IMR-90 (cell line): ENCODE results near the gene NEUROG1. TPM values are rescaled to one million over a fixed set of nuclear protein-coding genes. Genes with fewer than 3 reads are reported as not detected.

Experiments
- ATAC-seq: fragments of 200-7000 bp; cut with Tn5 transposase; 2 replicates; pipeline ENCODE4 v1.9.1; 2020; ENCODE audit warnings: low read depth, mild to moderate bottlenecking, moderate library complexity
- Bru-seq: library from RNA; stranded (reverse); fragments of 400-500 nt; gene quantifications from one replicate; lab custom pipeline; 2021; lab: Mats Ljungman, UMichigan
- BruChase-seq, 2 experiments: library from RNA; stranded (reverse); fragments of 400-500 nt; gene quantifications; one replicate each; lab custom pipeline; 2021; lab: Mats Ljungman, UMichigan
- BruUV-seq: library from RNA; stranded (reverse); fragments of 400-500 nt; replicated peaks from 2 replicates; lab custom pipeline; 2021; lab: Mats Ljungman, UMichigan
- CTCF ChIA-PET: fragments of 300-600 bp; formaldehyde crosslinking; extraction: SDS; loops from one replicate; lab custom pipeline; 2021; ENCODE audit warnings: antibody characterized with exemption; lab: Yijun Ruan, JAX
- POLR2A ChIA-PET: fragments of 300-600 bp; sonication (Branson Sonifier 250); formaldehyde crosslinking; loops from one replicate; lab custom pipeline; 2022; ENCODE audit warnings: antibody characterized with exemption; ENCODE audit not compliant: unreplicated experiment; lab: Charles Lee
- DNase-seq: peaks from one replicate; pipeline ENCODE4 v3.0.0; 2013
- H2AFZ ChIP-seq: replicated peaks from 2 replicates; pipeline ENCODE3; 2013; ENCODE audit warnings: low read length, mild to moderate bottlenecking; ENCODE audit not compliant: poor library complexity
- H2AK5ac ChIP-seq: 2 replicates; pipeline ENCODE4 v1.6.1; 2013; ENCODE audit warnings: low read depth, low read length, inconsistent platforms
- H2AK9ac ChIP-seq: replicated peaks from 2 replicates; pipeline ENCODE3; 2013; ENCODE audit warnings: mild to moderate bottlenecking, low read depth, low read length, moderate library complexity; ENCODE audit not compliant: poor library complexity
- H2BK120ac ChIP-seq: 2 replicates; pipeline ENCODE4 v1.6.1; 2013; ENCODE audit warnings: low read depth, low read length, inconsistent platforms
- H2BK15ac ChIP-seq: 3 replicates; pipeline ENCODE4 v1.6.1; 2013; ENCODE audit warnings: low read depth, low read length, inconsistent platforms
- H2BK20ac ChIP-seq: 2 replicates; pipeline ENCODE4 v1.6.1; 2013; ENCODE audit warnings: low read depth, mild to moderate bottlenecking, inconsistent platforms, low read length, moderate library complexity
- H2BK5ac ChIP-seq: 2 replicates; pipeline ENCODE4 v1.6.1; 2013; ENCODE audit warnings: mild to moderate bottlenecking, low read depth, low read length, inconsistent platforms; ENCODE audit not compliant: poor library complexity, severe bottlenecking
- H3K14ac ChIP-seq: replicated peaks from 2 replicates; pipeline ENCODE4 v1.6.1; 2013; ENCODE audit warnings: low read depth, low read length, inconsistent platforms
- H3K18ac ChIP-seq: 2 replicates; pipeline ENCODE4 v1.6.1; 2013; ENCODE audit warnings: low read depth, low read length, control low read depth
- H3K23ac ChIP-seq: 2 replicates; pipeline ENCODE4 v1.6.1; 2013; ENCODE audit warnings: low read depth, low read length, inconsistent platforms
- H3K27ac ChIP-seq: 2 replicates; pipeline ENCODE4 v1.5.1; 2013; ENCODE audit warnings: mild to moderate bottlenecking, control low read depth, low read length; ENCODE audit not compliant: insufficient read depth
- H3K27me3 ChIP-seq: 2 replicates; pipeline ENCODE4 v1.6.1; 2013; ENCODE audit warnings: low read length; ENCODE audit not compliant: control insufficient read depth, insufficient read depth
- H3K36me3 ChIP-seq: 2 replicates; pipeline ENCODE4 v1.6.1; 2013; ENCODE audit warnings: low read length, mixed read lengths; ENCODE audit not compliant: control insufficient read depth, insufficient read depth
- H3K4ac ChIP-seq: 2 replicates; pipeline ENCODE4 v1.6.1; 2013; ENCODE audit warnings: low read depth, low read length, inconsistent platforms
- H3K4me1 ChIP-seq: 2 replicates; pipeline ENCODE4 v1.6.1; 2013; ENCODE audit warnings: low read length, mixed read lengths; ENCODE audit not compliant: control insufficient read depth, insufficient read depth
- H3K4me2 ChIP-seq: 2 replicates; pipeline ENCODE4 v1.6.1; 2013; ENCODE audit warnings: low read depth, mild to moderate bottlenecking, control low read depth, low read length, moderate library complexity
- H3K4me3 ChIP-seq: 2 replicates; pipeline ENCODE4 v1.5.1; 2013; ENCODE audit warnings: low read depth, mild to moderate bottlenecking, control low read depth, low read length, moderate library complexity; ENCODE audit not compliant: insufficient read depth
- H3K56ac ChIP-seq: 2 replicates; pipeline ENCODE4 v1.6.1; 2013; ENCODE audit warnings: low read length, inconsistent platforms; ENCODE audit not compliant: insufficient read depth; ENCODE audit errors: extremely low read depth
- H3K79me1 ChIP-seq, 2 experiments: 2 replicates each; pipeline ENCODE4 v1.6.1; 2013; ENCODE audit warnings: low read length in 2 of 2, inconsistent platforms in 1 of 2, low read depth in 1 of 2
- H3K9ac ChIP-seq: 2 replicates; pipeline ENCODE4 v1.6.1; 2013; ENCODE audit warnings: low read depth, low read length, control low read depth
- H3K9me1 ChIP-seq: 2 replicates; pipeline ENCODE4 v1.6.1; 2013; ENCODE audit warnings: low read length, inconsistent platforms; ENCODE audit not compliant: insufficient read depth
- H3K9me3 ChIP-seq: 2 replicates; pipeline ENCODE4 v1.6.1; 2013; ENCODE audit warnings: low read length; ENCODE audit not compliant: control insufficient read depth, insufficient read depth
- H4K20me1 ChIP-seq: 2 replicates; pipeline ENCODE4 v1.6.1; 2013; ENCODE audit warnings: low read length, inconsistent platforms; ENCODE audit not compliant: insufficient read depth
- H4K5ac ChIP-seq: 2 replicates; pipeline ENCODE4 v1.6.1; 2013; ENCODE audit warnings: mild to moderate bottlenecking, low read depth, low read length, control low read depth
- H4K8ac ChIP-seq, 2 experiments: 2 replicates each; pipeline ENCODE4 v1.6.1; 2013; ENCODE audit warnings: low read depth in 2 of 2, low read length in 2 of 2, control low read depth in 1 of 2, inconsistent platforms in 1 of 2
- H4K91ac ChIP-seq: 2 replicates; pipeline ENCODE4 v1.6.1; 2013; ENCODE audit warnings: low read depth, low read length, inconsistent platforms; ENCODE audit not compliant: insufficient read depth
- ELK1 ChIP-seq: fragments of 150-350 bp; IDR thresholded peaks from 2 replicates; pipeline ENCODE4 v1.6.1; 2016; ENCODE audit warnings: low read depth, mild to moderate bottlenecking, low read length, moderate library complexity, borderline replicate concordance
- MAZ ChIP-seq: IDR thresholded peaks from 2 replicates; pipeline ENCODE4 v1.6.1; 2012; ENCODE audit warnings: low read depth, mild to moderate bottlenecking, low read length, improper control_type of control experiment, moderate library complexity, borderline replicate concordance
- RAD21 ChIP-seq: IDR thresholded peaks from 2 replicates; pipeline ENCODE4 v1.6.1; 2012; ENCODE audit warnings: low read length, improper control_type of control experiment
- WGBS, 2 experiments: methylation state at CpG; one replicate each; pipeline versions ENCODE4 v1.1.5 to v1.1.7; 2013; ENCODE audit warnings: missing lambda C conversion rate in 2 of 2; ENCODE audit not compliant: insufficient read length in 1 of 2; ENCODE audit errors: extremely low coverage in 2 of 2; 5-methylcytosine and 5-hydroxymethylcytosine counted together
- dilution Hi-C: fragments of 300-500 bp; cut with HindIII; formaldehyde crosslinking; loops from one replicate; pipeline ENCODE4 v1.14.3; 2018; ENCODE audit warnings: low sequenced_read_pairs; ENCODE audit not compliant: unreplicated experiment
- in situ Hi-C: fragments of 300-500 bp; cut with MboI; formaldehyde crosslinking; loops from 3 replicates; pipeline ENCODE4 v1.14.3; 2019; ENCODE audit warnings: low sequenced_read_pairs, inconsistent platforms, mixed read lengths
- intact Hi-C: fragments of 100-400 bp; cut with micrococcal nuclease; formaldehyde crosslinking; loops from 2 replicates; pipeline ENCODE4 v1.10.0; 2022
- long read RNA-seq: library from polyadenylated mRNA; unstranded; transcript quantifications from one replicate; pipeline ENCODE4 v2.0.0, GENCODE V29; 2021; ENCODE audit not compliant: unreplicated experiment
- polyA plus RNA-seq, 3 experiments: library from polyadenylated mRNA; depleted of rRNA; stranded (reverse); fragments of >200 nt; gene quantifications; 2 replicates each; pipeline ENCODE4 v1.2.3, GENCODE V29; 2012; ENCODE audit warnings: low replicate concordance in 1 of 3
- total RNA-seq: library from RNA; depleted of rRNA; stranded (reverse); fragments of >200 nt; gene quantifications from 2 replicates; pipeline ENCODE4 v1.2.3, GENCODE V29; 2012; rRNA removed

Gene NEUROG1, protein sequence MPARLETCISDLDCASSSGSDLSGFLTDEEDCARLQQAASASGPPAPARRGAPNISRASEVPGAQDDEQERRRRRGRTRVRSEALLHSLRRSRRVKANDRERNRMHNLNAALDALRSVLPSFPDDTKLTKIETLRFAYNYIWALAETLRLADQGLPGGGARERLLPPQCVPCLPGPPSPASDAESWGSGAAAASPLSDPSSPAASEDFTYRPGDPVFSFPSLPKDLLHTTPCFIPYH
- total RNA-seq (not detected in 2 replicates), polyA plus RNA-seq (2012; rRNA removed) (not detected in 2 replicates), Bru-seq, nascent RNA (not detected), BruChase-seq, experiment 1, labeled RNA remaining after a 6-hour chase (not detected), BruChase-seq, experiment 2, labeled RNA remaining after a 2-hour chase (not detected)
- polyA plus RNA-seq (2012; cell fraction: cytosol; rRNA removed), result not detected in 2 replicates
- not detected in 2 replicates for polyA plus RNA-seq (2012; cell fraction: nucleus; rRNA removed; ENCODE audit: low replicate concordance)
- long read RNA-seq, result 0 reads

DNA sequence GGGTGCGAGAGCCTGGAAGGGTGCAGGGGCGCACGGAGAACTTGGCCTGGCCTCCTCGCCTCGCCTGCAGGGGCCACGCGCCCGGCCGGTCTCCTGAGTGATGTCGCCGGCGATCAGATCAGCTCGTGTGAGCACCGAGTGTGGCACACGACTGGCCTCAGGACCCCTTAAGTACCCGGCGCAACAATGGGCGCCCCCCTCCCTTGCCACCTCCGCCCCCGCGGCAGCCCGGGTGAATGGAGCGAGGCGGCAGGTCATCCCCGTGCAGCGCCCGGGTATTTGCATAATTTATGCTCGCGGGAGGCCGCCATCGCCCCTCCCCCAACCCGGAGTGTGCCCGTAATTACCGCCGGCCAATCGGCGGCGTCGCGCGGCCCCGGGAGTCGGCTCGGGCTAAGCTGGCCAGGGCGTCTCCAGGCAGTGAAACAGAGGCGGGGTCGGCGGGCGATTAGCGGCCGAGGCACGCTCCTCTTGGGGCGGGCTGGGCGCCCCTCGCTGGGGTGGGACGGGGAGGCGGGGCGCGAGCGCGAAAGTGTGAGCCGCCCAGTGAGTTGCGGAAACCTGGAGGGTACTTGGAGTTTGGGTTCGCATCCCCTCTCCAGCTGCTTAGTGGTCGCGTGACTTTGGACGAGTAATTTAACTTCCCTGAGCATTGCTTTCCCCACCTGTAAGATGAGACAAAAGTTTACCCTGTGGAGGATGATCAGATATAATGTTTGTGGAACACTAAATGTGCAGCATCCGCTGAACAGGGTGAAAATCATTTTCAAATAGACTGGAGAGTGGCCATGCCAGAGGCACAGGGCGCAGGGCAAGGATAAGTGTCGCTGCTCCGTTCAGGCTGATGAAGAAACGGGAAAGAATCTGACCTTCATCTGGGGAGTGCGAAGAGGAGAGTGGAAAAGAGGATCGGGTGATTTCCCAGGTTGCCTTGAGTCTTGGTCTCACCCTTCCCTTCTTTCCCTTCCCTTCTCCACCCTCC, at the start of gene NEUROG1:
Gene NEUROG1, minus strand, starts transcription at position 145 of the 982 bp plus-strand sequence. CDS start 274 bp downstream, outside the sequence.
- 0% methylated on average over 31 of the region's 74 CpGs; no CpG with 5 or more reads in 1 of the 2 experiments for WGBS, 2 experiments
- Histone ChIP-seq H3K4me2 (no peak within 1 kb of the TSS), H3K4ac (no peak within 1 kb of the TSS), H2BK5ac (no peak within 1 kb of the TSS), H2AFZ (peak within 1 kb of the TSS; percentile 80), H3K56ac (no peak within 1 kb of the TSS), H4K5ac (no peak within 1 kb of the TSS), H3K79me1 (no peaks in the 10 kb centered on the region), H3K4me1 (no peaks in the 10 kb centered on the region), H2AK5ac (no peak within 1 kb of the TSS), H2BK120ac (no peak within 1 kb of the TSS), H3K36me3 (no peaks in the 10 kb centered on the region), H2BK15ac (no peak within 1 kb of the TSS), H3K4me3 (no peak within 1 kb of the TSS), H2BK20ac (no peak within 1 kb of the TSS), H3K14ac (no peak within 1 kb of the TSS), H3K18ac (no peak within 1 kb of the TSS), H3K23ac (no peak within 1 kb of the TSS), H3K9me1 (no peaks in the 10 kb centered on the region), H3K9me3 (peaks cover 5% of the 10 kb centered on the region), H4K91ac (no peak within 1 kb of the TSS), H2AK9ac (no peak within 1 kb of the TSS), H4K20me1 (no peaks in the 10 kb centered on the region), H3K27me3 (peaks cover 89% of the 10 kb centered on the region), H4K8ac (no peak within 1 kb of the TSS), H3K9ac (no peak within 1 kb of the TSS), H3K27ac (no peak within 1 kb of the TSS)
- in situ Hi-C loops, result no loop called here
- dilution Hi-C loops, result no loop called here
- ATAC-seq, result no peak
- intact Hi-C loops, result no loop called here
- ChIA-PET POLR2A (no interaction called here), CTCF (no interaction called here)
- DNase-seq, result no peak
- TF ChIP-seq MAZ (no peak), ELK1 (no peak), RAD21 (no peak)
- no TSS peak for BruUV-seq
